Common myeloid progenitor, CD34-positive (primary cell): ENCODE results near the gene KLLN.
"Not testable (repeated sequence)": the region's sequence is repeated elsewhere in the genome, so short reads cannot be mapped to it uniquely, and the experiment has no call there.

Experiments
- CTCF ChIA-PET: fragments of 350-600 bp; sonication (Branson Sonifier 250); formaldehyde crosslinking; loops from one replicate; lab custom pipeline; 2021; ENCODE audit warnings: antibody characterized with exemption; lab: Charles Lee
- POLR2A ChIA-PET: fragments of 350-600 bp; sonication (Branson Sonifier 250); formaldehyde crosslinking; loops from one replicate; lab custom pipeline; 2021; ENCODE audit warnings: antibody characterized with exemption; lab: Charles Lee
- DNase-seq, 3 donors: peaks; one replicate each; pipeline versions ENCODE4 v3.0.0 to v3.0.0-alpha.2; 2013
- H3K27ac ChIP-seq, 2 experiments: 1 replicate in 1 of 2; 2 replicates in 1 of 2; pipeline ENCODE4 v1.7.0; 2013; ENCODE audit warnings: inconsistent platforms in 2 of 2, low read length in 2 of 2, mild to moderate bottlenecking in 2 of 2, low read depth in 1 of 2, moderate library complexity in 1 of 2; ENCODE audit not compliant: severe bottlenecking in 2 of 2, insufficient read depth in 1 of 2, poor library complexity in 1 of 2
- H3K27me3 ChIP-seq, 5 experiments: replicated peaks in 2 of 5; 1 replicate in 3 of 5; 2 replicates in 2 of 5; pipeline versions ENCODE4 v1.6.1 to v1.7.0; 2013; ENCODE audit warnings: low read length in 4 of 5, mild to moderate bottlenecking in 2 of 5, moderate library complexity in 2 of 5, inconsistent platforms in 1 of 5; ENCODE audit not compliant: insufficient read depth in 5 of 5, control insufficient read depth in 4 of 5
- H3K36me3 ChIP-seq, 4 experiments: 1 replicate in 2 of 4; 2 replicates in 2 of 4; pipeline versions ENCODE4 v1.6.1 to v1.7.0; 2013; ENCODE audit warnings: low read length in 3 of 4, control low read depth in 1 of 4, mild to moderate bottlenecking in 1 of 4; ENCODE audit not compliant: control insufficient read depth in 4 of 4, insufficient read depth in 4 of 4
- H3K4me1 ChIP-seq, 4 experiments: 1 replicate in 3 of 4; 2 replicates in 1 of 4; pipeline versions ENCODE4 v1.6.1 to v1.7.1; 2013; ENCODE audit warnings: low read length in 3 of 4, mild to moderate bottlenecking in 3 of 4, control low read depth in 1 of 4, inconsistent platforms in 1 of 4, moderate library complexity in 1 of 4; ENCODE audit not compliant: control insufficient read depth in 4 of 4, insufficient read depth in 4 of 4; ENCODE audit errors: control extremely low read depth in 1 of 4
- H3K4me3 ChIP-seq, 7 experiments: 1 replicate in 4 of 7; 2 replicates in 3 of 7; pipeline versions ENCODE4 v1.5.1 to v1.7.0; 2013; ENCODE audit warnings: mild to moderate bottlenecking in 7 of 7, low read length in 6 of 7, moderate library complexity in 6 of 7, inconsistent platforms in 2 of 7, low read depth in 2 of 7, control low read depth in 1 of 7; ENCODE audit not compliant: insufficient read depth in 4 of 7, control insufficient read depth in 1 of 7; ENCODE audit errors: extremely low read depth in 1 of 7
- H3K9me3 ChIP-seq, 5 experiments: 1 replicate in 4 of 5; 2 replicates in 1 of 5; pipeline versions ENCODE4 v1.6.1 to v1.7.1; 2013; ENCODE audit warnings: low read length in 4 of 5, mild to moderate bottlenecking in 2 of 5, inconsistent platforms in 1 of 5, low read depth in 1 of 5, moderate library complexity in 1 of 5; ENCODE audit not compliant: control insufficient read depth in 4 of 5, insufficient read depth in 2 of 5; ENCODE audit errors: control extremely low read depth in 1 of 5
- WGBS: methylation state at CpG from one replicate; pipeline ENCODE4 v1.1.5; 2013; ENCODE audit not compliant: insufficient coverage; 5-methylcytosine and 5-hydroxymethylcytosine counted together

The KLLN gene

DNA sequence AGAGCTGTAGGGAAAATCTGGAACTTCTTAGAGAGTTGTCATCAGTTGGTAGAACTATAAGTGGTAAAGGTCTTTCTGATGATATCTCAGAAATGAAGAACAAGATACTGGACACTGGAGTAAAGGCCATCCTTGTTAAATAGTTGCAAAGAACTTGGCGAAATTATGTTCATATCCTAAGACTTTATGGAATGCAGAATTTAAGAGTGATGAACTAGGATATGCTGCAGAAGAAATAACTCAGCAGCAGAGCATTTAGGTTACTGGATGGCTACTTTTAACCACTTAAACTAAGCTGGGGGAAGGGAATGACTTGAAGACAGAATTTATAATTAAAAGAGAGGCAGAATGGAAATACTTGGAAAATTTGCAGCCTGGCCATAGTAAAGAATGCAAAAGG lies 23.8 kb upstream of the KLLN start:
- Histone ChIP-seq H3K36me3 (peaks cover 22 to 55% (median 32%) of the 10 kb centered on the region in 4 experiments), H3K9me3 (peaks cover 3 to 16% (median 13%) of the 10 kb centered on the region in 5 experiments), H3K4me3 (no peak overlapping the region), H3K27ac (no peak overlapping the region), H3K4me1 (peaks cover 0 to 4% (median 0%) of the 10 kb centered on the region in 4 experiments), H3K27me3 (no peaks in the 10 kb centered on the region)
- CTCF ChIA-PET = interaction anchor here (1.0 to 2.4 kb wide), 4 partner anchors 7 to 61 kb away, joined by 3 to 8 read pairs (median 6); no protein-coding TSS in a partner anchor
- POLR2A ChIA-PET = no interaction called here
- WGBS = no CpG with 5 or more reads among the region's 1 CpG
- DNase-seq = no peak

DNA sequence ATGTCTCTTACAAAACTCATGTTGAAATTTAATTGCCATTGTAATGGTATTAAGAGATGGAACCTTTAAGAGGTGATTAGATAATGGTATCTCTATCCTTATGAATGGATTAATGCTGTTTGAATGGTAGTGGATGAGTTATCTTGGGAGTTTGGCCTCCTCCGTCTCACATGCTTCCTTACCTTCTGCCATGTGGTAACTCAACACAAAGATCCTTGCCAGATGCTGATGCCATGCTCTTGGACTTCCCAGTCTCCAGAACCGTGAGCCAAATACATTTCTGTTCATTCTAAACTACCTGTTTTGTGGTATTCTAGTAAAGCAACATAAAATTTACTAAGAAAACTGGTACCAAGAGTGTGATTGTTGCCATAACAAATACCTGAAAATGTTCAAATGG lies 23.3 kb upstream of the KLLN start:
- Histone ChIP-seq H3K4me1 (peaks cover 0 to 4% (median 0%) of the 10 kb centered on the region in 4 experiments), H3K36me3 (peaks cover 22 to 55% (median 32%) of the 10 kb centered on the region in 4 experiments), H3K27ac (no peak overlapping the region), H3K4me3 (no peak overlapping the region), H3K9me3 (peaks cover 3 to 16% (median 13%) of the 10 kb centered on the region in 5 experiments), H3K27me3 (no peaks in the 10 kb centered on the region)
- DNase-seq = no peak
- no CpG with 5 or more reads among the region's 2 CpGs for WGBS
- ChIA-PET POLR2A (no interaction called here), CTCF (interaction anchor here (1.0 to 2.2 kb wide), 2 partner anchors 16 to 62 kb away, joined by 3 to 8 read pairs; no protein-coding TSS in a partner anchor)

DNA sequence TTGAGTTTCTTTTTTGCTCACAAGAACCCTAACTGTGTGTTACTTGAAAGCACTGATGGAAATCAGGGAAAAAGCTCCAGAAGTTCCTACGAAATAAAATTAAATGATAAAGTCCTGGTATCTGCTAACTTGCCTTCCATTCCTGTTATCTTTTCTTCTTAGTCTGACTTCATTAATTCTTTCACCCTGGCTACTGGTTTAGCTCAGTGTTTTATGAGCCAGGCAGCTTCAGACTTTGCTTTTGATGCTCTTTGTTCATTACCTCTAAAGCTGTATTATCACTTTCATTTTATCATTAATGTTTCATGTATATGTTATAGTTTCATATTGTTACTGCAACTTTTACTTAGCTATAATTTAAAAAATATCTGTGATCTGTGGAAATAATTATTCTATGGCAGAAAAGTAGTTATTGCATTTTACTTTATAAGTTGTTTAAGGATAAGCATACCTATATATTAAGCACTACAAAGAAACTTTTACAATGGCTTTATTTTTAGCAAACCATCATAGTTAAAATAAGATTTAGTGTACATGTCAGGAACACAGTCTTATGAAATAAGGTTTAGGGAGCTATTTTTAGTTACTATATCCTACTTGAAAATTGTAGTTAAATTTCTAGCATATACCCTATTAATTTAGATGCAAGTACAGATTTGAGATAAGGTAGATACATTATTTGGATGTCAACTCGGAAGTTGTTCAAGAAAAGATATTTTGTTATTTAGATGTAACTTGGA lies 19.4 kb upstream of the KLLN start:
- Histone ChIP-seq H3K4me3 (no peak overlapping the region), H3K36me3 (peaks cover 16 to 59% (median 28%) of the 10 kb centered on the region in 4 experiments), H3K4me1 (peaks cover 3 to 30% (median 9%) of the 10 kb centered on the region in 4 experiments), H3K9me3 (peaks cover 3 to 18% (median 13%) of the 10 kb centered on the region in 5 experiments), H3K27ac (no peak overlapping the region), H3K27me3 (no peaks in the 10 kb centered on the region)
- DNase-seq = no peak
- WGBS = 100% methylated on average over 1 of the region's 2 CpGs
- CTCF ChIA-PET = interaction anchor here (0.8 to 2.1 kb wide), 4 partner anchors 10 to 21 kb away, joined by 3 to 6 read pairs (median 6); no protein-coding TSS in a partner anchor
- POLR2A ChIA-PET = no interaction called here

DNA sequence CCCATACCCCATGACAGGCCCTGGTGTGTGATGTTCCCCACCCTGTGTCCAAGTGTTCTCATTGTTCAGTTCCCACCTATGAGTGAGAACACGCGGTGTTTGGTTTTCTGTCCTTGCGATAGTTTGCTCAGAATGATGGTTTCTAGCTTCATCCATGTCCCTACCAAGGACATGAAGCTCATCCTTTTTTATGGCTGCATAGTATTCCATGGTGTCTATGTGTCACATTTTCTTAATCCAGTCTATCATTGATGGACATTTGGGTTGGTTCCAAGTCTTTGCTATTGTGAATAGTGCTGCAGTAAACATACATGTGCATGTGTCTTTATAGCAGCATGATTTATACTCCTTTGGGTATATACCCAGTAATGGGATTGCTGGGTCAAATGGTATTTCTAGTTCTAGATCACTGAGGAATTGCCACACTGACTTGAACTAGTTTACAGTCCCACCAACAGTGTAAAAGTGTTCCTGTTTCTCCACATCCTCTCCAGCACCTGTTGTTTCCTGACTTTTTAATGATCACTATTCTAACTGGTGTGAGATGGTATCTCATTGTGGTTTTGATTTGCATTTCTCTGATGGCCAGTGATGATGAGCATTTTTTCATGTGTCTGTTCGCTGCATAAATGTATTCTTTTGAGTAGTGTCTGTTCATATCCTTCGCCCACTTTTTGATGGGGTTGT lies 18.2 kb upstream of the KLLN start:
- not testable (repeated sequence) for H3K27ac ChIP-seq, DNase-seq, H3K27me3 ChIP-seq, H3K4me3 ChIP-seq
- 100% methylated on average over 2 of the region's 5 CpGs for WGBS
- ChIA-PET POLR2A (interaction anchor here (0.7 kb wide), 1 partner anchor 11 kb away, joined by 8 read pairs; no protein-coding TSS in a partner anchor), CTCF (interaction anchor here (0.6 to 1.5 kb wide), 2 partner anchors 10 to 61 kb away, joined by 4 to 6 read pairs; no protein-coding TSS in a partner anchor)
- H3K36me3 ChIP-seq = peaks cover 4 to 47% (median 19%) of the 10 kb centered on the region in 4 experiments
- H3K4me1 ChIP-seq = peaks cover 3 to 37% (median 9%) of the 10 kb centered on the region in 4 experiments
- H3K9me3 ChIP-seq = peaks cover 0 to 11% (median 4%) of the 10 kb centered on the region in 5 experiments

DNA sequence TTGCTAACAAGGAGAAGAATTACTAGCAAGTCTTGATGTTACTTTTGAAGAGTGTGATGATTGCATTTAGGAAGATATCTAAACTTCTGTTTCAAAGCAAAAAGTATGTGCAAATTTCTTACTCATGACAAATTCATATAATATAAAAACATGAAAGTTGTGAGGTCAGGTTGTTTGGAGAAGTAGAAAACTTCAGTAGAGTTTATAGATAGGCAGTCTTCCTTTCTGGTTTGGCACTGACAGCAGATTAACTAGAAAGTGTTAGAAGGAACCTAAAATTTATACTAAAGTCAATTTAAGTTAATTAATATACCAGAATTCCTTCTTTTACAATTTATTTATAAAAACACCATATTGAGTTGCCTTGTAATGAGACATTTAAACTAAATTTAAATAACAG lies 17.0 kb upstream of the KLLN start:
- Histone ChIP-seq H3K4me3 (peak overlapping the region in 2 of 7 experiments; percentile 10 to 48), H3K9me3 (peaks cover 0 to 3% (median 0%) of the 10 kb centered on the region in 5 experiments), H3K36me3 (peaks cover 4 to 36% (median 8%) of the 10 kb centered on the region in 4 experiments), H3K4me1 (peaks cover 3 to 44% (median 9%) of the 10 kb centered on the region in 4 experiments), H3K27me3 (no peaks in the 10 kb centered on the region), H3K27ac (peak overlapping the region; percentile 25 to 81)
- DNase-seq = peak in 2 of 3 donors; percentile 63 to 73
- POLR2A ChIA-PET = no interaction called here
- CTCF ChIA-PET = interaction anchor here (0.8 to 1.1 kb wide), 2 partner anchors 8 to 22 kb away, joined by 3 to 6 read pairs; no protein-coding TSS in a partner anchor

DNA sequence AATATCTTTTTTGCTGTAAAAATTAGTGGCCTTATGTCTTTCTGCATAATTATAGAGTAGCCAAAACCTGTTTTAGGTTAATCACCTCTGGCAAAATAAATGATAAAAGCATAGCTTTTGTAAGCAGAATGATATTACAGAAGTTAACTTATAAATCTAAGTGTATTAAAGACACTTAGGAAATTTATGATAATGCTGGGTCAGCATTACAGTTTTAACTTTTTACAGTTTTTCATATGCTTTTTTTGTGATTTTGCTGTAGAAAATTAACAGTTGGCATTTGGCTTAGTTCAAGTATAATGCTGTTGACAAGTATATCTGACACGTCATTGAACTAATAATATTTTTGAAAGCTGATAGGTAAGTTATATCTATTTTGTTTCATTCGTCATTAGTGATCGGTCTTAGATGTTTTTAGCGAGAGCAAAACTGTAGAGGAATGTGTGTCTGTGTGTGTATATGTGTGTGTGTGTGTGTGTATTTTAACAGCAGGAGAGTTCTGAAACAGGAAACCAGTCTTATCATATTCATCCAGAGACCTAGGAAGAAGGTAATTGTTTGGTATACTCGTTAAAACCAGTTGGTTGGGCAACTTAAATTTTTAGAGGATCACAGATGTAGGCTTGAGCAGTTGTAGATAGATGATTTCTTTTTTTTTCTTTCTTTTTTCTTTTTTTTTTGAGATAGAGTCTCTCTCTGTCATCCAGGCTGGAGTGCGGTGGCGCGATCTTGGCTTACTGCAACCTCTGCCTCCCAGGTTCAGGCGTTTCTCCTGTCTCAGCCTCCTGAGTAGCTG lies 15.5 kb upstream of the KLLN start:
- Histone ChIP-seq H3K4me1 (peaks cover 8 to 59% (median 14%) of the 10 kb centered on the region in 4 experiments), H3K27me3 (no peaks in the 10 kb centered on the region), H3K36me3 (peaks cover 0 to 30% (median 5%) of the 10 kb centered on the region in 4 experiments), H3K9me3 (peaks cover 0 to 3% (median 0%) of the 10 kb centered on the region in 5 experiments), H3K27ac (peak overlapping the region; percentile 78 to 81), H3K4me3 (peak overlapping the region in 3 of 7 experiments; percentile 11 to 54 (median 52))
- CTCF ChIA-PET = interaction anchor here (0.6 to 1.4 kb wide), 5 partner anchors 9 to 61 kb away, joined by 3 to 6 read pairs (median 3); partner anchors contain the start of gene ATAD1
- peak; percentile 81 to 97 (median 93) for DNase-seq
- POLR2A ChIA-PET = interaction anchor here (0.9 kb wide), 1 partner anchor 38 kb away, joined by 6 read pairs; no protein-coding TSS in a partner anchor
- WGBS = 22% methylated on average over 8 of the region's 9 CpGs
